Ishikawa (cell line): ENCODE measurements around the gene SULT4A1.

ENCODE experiments used
- CEBPB ChIP-seq: IDR thresholded peaks from 2 replicates; pipeline ENCODE4 v1.6.1; 2012
- CREB1 ChIP-seq: IDR thresholded peaks from 2 replicates; pipeline ENCODE4 v1.6.1; 2012; ENCODE audit warnings: low read depth
- EGR1 ChIP-seq: IDR thresholded peaks from 2 replicates; pipeline ENCODE4 v1.6.1; 2012
- EP300 ChIP-seq: IDR thresholded peaks from 2 replicates; pipeline ENCODE4 v1.6.1; 2012; ENCODE audit warnings: borderline replicate concordance
- FOXM1 ChIP-seq: IDR thresholded peaks from 2 replicates; pipeline ENCODE4 v1.6.1; 2012; ENCODE audit warnings: low read depth, borderline replicate concordance
- MAX ChIP-seq: IDR thresholded peaks from 2 replicates; pipeline ENCODE4 v1.6.1; 2012
- NFIC ChIP-seq: IDR thresholded peaks from 2 replicates; pipeline ENCODE4 v1.6.1; 2012
- RAD21 ChIP-seq: IDR thresholded peaks from 2 replicates; pipeline ENCODE4 v1.6.1; 2012; ENCODE audit warnings: low read depth
- REST ChIP-seq: IDR thresholded peaks from 2 replicates; pipeline ENCODE4 v1.6.1; 2012; ENCODE audit warnings: low read depth, mild to moderate bottlenecking
- TAF1 ChIP-seq: IDR thresholded peaks from 2 replicates; pipeline ENCODE4 v1.6.1; 2012; ENCODE audit warnings: low read depth, mild to moderate bottlenecking
- TCF12 ChIP-seq: IDR thresholded peaks from 2 replicates; pipeline ENCODE4 v1.6.1; 2012; ENCODE audit warnings: low read depth
- TEAD4 ChIP-seq: IDR thresholded peaks from 2 replicates; pipeline ENCODE4 v1.6.1; 2012
- YY1 ChIP-seq: IDR thresholded peaks from 2 replicates; pipeline ENCODE4 v1.6.1; 2012; ENCODE audit warnings: low read depth
- ZBTB7A ChIP-seq: IDR thresholded peaks from 2 replicates; pipeline ENCODE4 v1.6.1; 2012; ENCODE audit warnings: low read depth
- TF ChIP-seq, protein P1 (sequence below): IDR thresholded peaks from 2 replicates; pipeline ENCODE4 v1.6.1; 2012

The SULT4A1 gene

DNA sequence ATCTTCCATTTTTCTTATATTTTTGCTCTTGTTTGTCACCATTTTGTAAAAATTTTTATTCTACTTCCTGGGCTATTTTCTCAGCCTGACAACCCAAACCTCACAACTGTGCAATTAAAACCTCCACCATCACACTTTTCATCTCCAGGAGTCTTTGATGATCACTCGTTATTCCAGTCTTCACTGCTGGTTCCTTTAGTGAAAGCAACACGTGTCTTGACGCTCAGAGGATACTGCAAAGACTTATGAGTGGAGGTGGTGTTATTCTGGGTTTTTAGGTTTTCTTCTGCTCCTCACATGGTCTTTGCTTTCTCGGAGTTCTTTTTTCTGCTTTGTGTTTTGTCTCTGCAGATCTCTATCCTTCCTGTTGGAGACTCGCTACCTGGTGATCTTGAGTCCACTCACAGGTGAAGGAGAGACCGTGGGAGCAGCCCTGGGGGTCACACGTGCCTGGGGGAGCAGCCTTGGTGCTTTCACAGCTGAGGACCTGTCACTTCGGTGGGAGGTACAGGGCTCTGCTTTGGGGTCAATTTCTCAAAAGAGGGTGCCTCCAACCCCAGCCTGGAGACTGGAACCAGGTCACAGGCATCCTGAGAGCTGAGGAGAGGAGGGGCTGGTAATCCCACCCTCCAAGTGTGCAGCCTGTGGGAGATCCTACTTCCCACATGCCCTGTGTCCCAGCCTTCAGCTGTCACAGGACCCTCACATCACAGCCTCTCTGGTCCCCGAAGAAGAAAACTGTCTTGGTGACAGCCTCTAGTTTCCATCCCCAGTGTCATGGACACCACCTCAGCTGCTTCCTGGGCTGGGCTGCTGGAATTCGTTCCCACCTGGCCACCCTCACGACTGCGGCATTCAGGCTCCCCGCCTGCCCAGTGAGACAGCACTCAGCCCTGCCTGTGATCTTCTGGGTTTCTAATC, 11.0 kb downstream of the SULT4A1 start:
- TF ChIP-seq YY1, result no peak
- TF ChIP-seq, protein P1, sequence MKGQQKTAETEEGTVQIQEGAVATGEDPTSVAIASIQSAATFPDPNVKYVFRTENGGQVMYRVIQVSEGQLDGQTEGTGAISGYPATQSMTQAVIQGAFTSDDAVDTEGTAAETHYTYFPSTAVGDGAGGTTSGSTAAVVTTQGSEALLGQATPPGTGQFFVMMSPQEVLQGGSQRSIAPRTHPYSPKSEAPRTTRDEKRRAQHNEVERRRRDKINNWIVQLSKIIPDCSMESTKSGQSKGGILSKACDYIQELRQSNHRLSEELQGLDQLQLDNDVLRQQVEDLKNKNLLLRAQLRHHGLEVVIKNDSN, result no peak
- no peak for TF ChIP-seq TCF12
- no peak for TF ChIP-seq FOXM1
- no peak for TF ChIP-seq EP300
- TF ChIP-seq ZBTB7A, result no peak
- no peak for TF ChIP-seq MAX
- TF ChIP-seq CEBPB, result no peak
- no peak for TF ChIP-seq CREB1
- no peak for TF ChIP-seq TAF1
- TF ChIP-seq TEAD4, result no peak

DNA sequence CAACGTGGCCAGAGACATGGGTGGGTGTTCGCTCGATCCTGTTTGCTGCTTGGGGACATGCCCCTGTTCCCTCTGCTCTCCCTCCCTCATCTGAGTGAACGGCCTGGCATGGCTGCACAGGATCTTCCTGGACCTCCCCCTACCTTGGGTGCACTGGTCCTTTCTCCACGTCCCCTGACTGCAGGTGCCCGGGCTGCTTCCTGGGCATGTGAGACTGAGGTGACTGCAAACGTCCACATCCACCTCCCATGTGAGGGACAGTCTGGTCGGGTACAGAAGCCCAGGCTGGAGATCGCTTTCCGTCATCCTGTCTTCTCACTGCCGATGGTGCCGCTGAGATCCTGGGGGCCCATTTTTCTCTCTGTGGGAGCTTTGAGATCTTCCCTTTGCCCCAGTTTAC, 11.8 kb downstream of the SULT4A1 start:
- TF ChIP-seq TCF12 (no peak), ZBTB7A (no peak), EGR1 (no peak), EP300 (no peak), MAX (no peak), CREB1 (no peak), NFIC (no peak), CEBPB (no peak), RAD21 (no peak), TEAD4 (no peak), REST (no peak), YY1 (no peak), FOXM1 (no peak), TAF1 (no peak)
- TF ChIP-seq, protein P1, result no peak

DNA sequence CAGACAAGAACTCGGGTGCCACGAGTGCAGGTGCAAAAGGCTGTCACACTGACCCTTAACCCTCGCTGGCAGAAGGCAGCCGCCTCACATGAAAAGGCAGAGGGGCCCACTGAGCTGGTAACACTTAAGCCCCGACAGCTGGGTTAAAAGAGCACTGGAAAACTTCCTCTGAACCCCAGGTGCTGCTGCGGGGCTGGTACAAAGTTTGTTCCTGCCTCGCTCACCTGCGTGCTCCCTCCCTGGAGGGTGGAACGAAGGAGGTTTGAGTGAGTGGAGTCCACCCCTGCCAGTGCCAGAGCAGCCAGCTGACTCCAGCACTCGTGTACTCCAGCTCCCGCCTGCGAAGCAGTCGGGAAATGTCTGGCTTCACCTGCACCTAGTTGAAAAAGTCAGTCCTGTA, 12.6 kb downstream of the SULT4A1 start:
- TF ChIP-seq EP300, result no peak
- no peak for TF ChIP-seq ZBTB7A
- no peak for TF ChIP-seq TCF12
- TF ChIP-seq CEBPB, result no peak
- TF ChIP-seq EGR1, result no peak
- TF ChIP-seq, protein P1, result no peak
- no peak for TF ChIP-seq MAX
- no peak for TF ChIP-seq TEAD4
- TF ChIP-seq REST, result no peak
- TF ChIP-seq NFIC, result no peak
- TF ChIP-seq TAF1, result no peak
- TF ChIP-seq FOXM1, result no peak
- TF ChIP-seq CREB1, result no peak
- TF ChIP-seq RAD21, result no peak

GRCh38 chr22:43848366-43849171, 13.7 kb downstream of the SULT4A1 start:
- TF ChIP-seq RAD21 (peak; percentile 16; the same call in 1 of the 2 replicates), ZBTB7A (no peak)
